ENCODE results near the gene DNAJB6. TPM values are rescaled to one million over a fixed set of nuclear protein-coding genes. Genes with fewer than 3 reads are reported as not detected.

Gene DNAJB6
- total RNA-seq, 1 donor, result 86.6 TPM

GRCh38 chr7:157386979-157387800 lies 50.4 kb downstream of the DNAJB6 start:
- DNase-seq (ENCODE audit: low read depth), result peak; percentile 75
- no peak overlapping the region for H3K4me3 ChIP-seq (ENCODE audit: low read depth, low read length)
- peak; percentile 85 for TF ChIP-seq CTCF (IDR thresholded peaks at IDR 0.05; ENCODE audit: insufficient read depth, low read length)

GRCh38 chr7:157388301-157388700 lies 51.5 kb downstream of the DNAJB6 start:
- TF ChIP-seq CTCF (IDR thresholded peaks at IDR 0.05; ENCODE audit: insufficient read depth, low read length), result no peak
- H3K4me3 ChIP-seq (ENCODE audit: low read depth, low read length), result no peak overlapping the region
- no peak for DNase-seq (ENCODE audit: low read depth)

- TF ChIP-seq CTCF (IDR thresholded peaks at IDR 0.05; ENCODE audit: insufficient read depth, low read length), result no peak
- no peak for DNase-seq (ENCODE audit: low read depth)
- H3K4me3 ChIP-seq (ENCODE audit: low read depth, low read length), result no peak overlapping the region
Observed at GRCh38 chr7:157389951-157390730, 53.3 kb downstream of the DNAJB6 start.

GRCh38 chr7:157391036-157391710 lies 54.4 kb downstream of the DNAJB6 start:
- H3K4me3 ChIP-seq (ENCODE audit: low read depth, low read length), result no peak overlapping the region
- TF ChIP-seq CTCF (IDR thresholded peaks at IDR 0.05; ENCODE audit: insufficient read depth, low read length), result no peak
- DNase-seq (ENCODE audit: low read depth), result no peak

- TF ChIP-seq CTCF (IDR thresholded peaks at IDR 0.05; ENCODE audit: insufficient read depth, low read length), result no peak
- no peak for DNase-seq (ENCODE audit: low read depth)
- H3K4me3 ChIP-seq (ENCODE audit: low read depth, low read length), result no peak overlapping the region
Observed at GRCh38 chr7:157392256-157393037, 55.6 kb downstream of the DNAJB6 start.
